H54 (cell line): ENCODE results near the gene NAP1L1.
A peak's percentile ranks its signal among the peaks of the same experiment; 100 is the strongest.

ENCODE experiments used
- DNase-seq: peaks from one replicate; pipeline ENCODE4 v3.0.0; 2011; ENCODE audit warnings: low spot score, mixed read lengths; ENCODE audit not compliant: insufficient read length
- FAIRE-seq: peaks from 3 replicates; lab custom pipeline; 2011; peaks lifted over from hg19 to GRCh38; lab: Jason Lieb, UNC
- POLR2A ChIP-seq: IDR thresholded peaks from 2 replicates; pipeline ENCODE4 v1.6.1; 2011; ENCODE audit warnings: low read depth, mild to moderate bottlenecking, low read length

NAP1L1 gene

DNA sequence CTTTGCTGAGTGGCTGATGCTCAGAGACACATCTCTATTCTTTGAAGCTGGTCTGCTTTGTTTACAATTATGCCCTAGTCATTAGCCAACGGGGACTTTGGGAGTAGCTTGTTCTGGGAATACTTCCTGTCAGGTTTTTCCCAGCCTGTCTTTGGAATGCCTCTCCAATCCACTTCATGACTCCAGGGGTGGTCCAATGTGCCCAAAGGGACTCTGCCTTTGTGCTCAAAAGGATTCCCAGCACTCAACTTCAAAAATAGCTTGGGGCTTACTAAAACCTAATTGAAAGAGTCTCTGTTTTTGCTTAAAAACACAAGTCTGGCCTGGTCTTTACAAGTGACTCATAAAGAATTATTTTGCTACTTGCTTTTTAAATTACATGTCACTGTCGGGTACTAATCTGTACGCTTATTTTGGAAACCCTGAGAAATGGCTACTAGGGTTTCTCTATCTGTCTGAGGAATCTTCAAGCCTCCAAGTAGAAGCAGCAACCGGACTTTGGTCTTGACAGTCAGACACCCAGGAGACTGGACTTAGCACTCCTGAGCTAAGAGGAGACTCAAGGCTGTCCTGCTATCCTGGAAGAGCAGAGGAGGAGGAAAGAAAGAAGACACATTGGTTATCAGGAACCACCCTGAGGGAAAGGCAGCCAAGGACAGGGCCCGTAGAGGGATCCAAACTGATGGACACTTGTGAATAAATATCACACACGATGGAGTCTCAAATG, 73.6 kb downstream of the NAP1L1 start:
- no peak for TF ChIP-seq POLR2A
- DNase-seq (no peak), FAIRE-seq (no peak)

DNA sequence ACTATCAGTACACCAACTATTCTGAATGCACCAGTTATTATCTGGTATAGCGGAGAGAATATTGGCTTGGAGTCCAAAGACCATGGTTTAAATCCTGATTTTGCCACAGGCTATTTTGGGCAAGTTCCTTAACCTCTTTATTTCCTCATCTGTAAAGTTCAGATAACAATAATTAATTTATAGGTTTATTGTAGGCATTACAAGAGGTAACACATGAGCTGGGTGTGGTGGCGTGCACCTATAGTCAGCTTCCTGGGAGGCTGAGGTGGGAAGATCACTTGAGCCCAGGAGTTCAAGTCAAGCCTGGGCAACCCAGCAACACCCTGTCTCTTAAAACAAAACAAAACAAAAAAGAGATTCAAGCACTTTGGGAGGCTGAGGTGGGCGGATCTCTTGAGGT, 76.1 kb downstream of the NAP1L1 start:
- DNase-seq (no peak), FAIRE-seq (no peak)
- no peak for TF ChIP-seq POLR2A

DNA sequence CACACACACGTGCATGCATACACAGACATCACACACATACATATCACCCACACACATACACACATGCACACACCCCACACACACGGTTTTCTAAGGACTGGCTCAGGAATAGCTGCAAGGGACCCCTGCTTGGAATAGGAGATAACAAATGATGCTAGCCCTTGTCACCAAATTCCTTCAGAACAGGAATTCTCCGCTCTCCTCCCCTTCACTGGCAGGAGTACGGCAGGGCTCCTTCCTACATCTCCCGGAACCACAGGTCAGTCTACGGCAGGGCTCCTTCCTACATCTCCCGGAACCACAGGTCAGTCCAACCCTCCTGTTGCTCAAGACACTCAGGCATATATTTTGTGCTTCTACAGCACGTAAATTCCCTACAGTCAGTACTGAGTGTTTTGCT, 76.8 kb downstream of the NAP1L1 start:
- no peak for TF ChIP-seq POLR2A
- FAIRE-seq (no peak), DNase-seq (no peak)

DNA sequence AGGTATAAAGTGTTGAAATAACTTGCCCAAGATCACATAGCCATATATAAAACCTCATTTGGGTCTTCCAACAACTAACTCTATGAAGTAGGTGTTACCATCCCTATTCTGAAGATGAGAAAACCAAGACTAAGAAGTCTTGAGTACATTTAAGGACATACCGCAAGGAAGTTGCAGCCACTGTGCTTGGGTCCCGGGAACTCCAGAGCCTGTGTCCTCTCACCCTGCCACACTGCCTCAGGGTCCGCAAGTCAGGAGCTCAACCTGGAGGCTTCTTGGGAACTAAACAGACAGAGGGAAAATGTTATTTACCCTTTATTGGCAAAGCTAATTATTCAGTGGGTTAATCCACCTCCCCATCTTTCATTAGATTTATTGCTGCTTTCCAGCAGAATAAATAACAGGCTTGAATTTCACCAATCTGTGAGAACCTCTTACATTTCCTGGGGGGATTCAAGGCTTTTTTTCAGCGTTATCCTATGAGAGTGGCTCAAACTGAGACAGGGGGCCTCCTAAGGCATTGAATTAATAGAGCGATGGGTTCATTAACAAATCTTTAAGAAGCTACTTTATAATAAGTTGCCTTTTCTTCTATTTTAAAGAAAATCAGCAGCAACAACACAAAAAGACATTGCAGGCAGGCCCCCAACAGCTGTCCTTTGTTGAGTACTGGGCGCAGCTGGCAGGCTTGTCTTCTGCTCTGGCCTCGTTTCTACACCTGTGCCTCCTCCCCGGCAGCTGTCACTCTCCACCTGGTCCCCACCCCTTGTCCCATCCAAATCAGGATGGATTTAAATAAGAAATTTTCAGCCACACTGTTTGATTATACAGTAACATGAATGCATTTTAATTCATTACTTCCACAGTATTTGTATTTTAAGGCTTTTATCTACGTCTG, 78.2 kb downstream of the NAP1L1 start:
- DNase-seq: no peak
- TF ChIP-seq POLR2A: no peak
- no peak for FAIRE-seq

DNA sequence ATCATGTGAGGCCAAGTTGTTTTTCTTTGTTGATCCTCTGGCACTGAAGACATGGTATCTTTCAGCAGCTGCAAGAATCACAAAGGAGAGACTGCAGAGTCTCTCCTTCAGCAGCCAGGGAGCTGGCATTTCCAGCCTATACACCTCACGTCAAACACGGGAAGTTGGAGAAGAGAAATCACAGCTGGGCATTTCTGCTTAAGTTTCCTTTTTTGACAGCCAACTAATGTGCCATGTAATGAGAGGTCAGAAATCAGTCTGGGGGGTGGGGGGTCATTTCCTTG, 81.2 kb downstream of the NAP1L1 start:
- no peak for DNase-seq
- TF ChIP-seq POLR2A: no peak
- no peak for FAIRE-seq

DNA sequence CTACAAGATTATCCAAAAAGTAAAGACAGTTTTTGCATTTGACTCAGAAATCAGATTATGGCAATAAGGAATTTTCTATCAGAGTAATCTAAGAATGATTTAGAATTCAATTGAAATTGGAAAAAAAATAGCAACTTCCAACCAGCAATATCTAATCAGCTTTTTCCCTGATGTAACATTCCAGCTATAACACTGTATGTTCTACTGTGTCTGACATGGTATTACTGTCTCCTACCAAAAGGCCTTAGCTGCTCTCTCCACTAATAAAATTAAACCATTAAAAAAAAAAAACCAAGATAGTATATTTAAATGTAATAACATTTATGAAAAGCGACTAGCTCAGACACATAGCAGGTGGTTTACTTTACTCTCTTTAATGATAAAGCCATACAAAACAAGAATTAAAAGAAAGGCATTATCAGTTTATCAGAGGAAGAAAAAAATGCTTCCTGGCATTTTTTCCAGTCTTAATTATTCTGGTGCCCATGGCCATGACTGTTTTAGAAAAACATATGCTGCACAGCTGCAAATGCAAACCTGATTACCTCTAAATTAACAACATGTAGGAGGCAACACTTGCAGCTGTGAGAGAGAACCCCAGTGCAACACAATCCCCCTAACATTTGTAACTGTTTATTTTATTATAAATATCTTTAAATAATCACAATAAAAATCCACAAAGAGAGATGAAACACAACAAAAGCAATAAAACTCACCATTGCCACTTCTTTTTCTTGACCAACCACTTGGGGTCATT, 81.7 kb downstream of the NAP1L1 start:
- DNase-seq (no peak), FAIRE-seq (no peak)
- no peak for TF ChIP-seq POLR2A

DNA sequence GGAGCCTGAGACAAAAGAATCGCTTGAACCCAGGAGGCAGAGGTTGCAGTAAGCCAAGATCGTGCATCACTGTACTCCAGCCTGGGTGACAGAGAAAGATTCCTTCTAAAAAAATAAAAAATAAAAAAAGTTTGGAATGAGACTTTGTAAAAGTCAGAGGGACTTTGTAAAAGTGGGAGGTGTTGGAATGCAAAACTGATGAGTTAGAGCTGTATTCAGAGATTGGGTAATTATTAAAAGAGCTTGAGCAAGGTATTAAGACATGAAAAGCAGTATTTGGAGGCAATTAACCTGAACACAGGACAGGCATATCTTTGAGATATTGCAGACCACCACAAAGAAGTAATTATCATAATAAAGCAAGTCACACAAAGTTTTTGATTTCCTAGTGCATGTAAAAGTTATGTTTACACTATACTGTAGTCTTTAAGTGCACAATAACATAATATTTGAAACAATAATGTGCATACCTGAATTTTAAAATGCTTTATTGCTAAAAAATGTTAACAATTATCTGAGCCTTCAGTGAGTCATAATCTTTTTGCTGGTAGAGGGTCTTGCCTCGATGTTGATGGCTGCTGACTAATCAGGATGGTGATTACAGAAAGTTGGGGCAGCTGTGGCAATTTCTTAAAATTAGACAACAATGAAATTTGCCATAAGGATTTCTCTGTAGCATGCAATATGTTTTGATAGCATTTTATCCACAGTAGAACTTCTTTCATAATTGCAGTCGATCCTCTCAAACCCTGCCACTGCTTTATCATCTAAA, 86.0 kb downstream of the NAP1L1 start:
- FAIRE-seq (no peak), DNase-seq (no peak)
- TF ChIP-seq POLR2A: no peak

DNA sequence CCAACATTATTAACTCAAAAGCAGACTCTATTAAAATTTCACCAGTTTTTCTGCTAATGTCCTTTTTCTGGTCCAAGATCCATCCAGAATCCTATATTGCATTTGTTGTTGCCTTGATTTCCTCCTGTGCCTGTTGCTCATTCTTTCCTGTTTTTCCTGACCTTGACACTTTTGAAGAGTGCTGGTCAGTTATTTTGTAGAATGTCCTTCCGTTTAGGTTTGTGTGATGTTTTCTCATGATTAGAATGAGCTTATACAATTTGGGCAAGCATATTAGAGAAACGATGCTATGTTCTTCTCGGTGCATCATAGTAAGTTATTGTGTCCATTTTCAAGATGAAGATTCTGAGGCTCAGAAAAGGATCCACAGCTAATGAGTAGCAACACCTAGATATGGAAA, 86.8 kb downstream of the NAP1L1 start:
- FAIRE-seq (no peak), DNase-seq (no peak)
- TF ChIP-seq POLR2A: no peak

DNA sequence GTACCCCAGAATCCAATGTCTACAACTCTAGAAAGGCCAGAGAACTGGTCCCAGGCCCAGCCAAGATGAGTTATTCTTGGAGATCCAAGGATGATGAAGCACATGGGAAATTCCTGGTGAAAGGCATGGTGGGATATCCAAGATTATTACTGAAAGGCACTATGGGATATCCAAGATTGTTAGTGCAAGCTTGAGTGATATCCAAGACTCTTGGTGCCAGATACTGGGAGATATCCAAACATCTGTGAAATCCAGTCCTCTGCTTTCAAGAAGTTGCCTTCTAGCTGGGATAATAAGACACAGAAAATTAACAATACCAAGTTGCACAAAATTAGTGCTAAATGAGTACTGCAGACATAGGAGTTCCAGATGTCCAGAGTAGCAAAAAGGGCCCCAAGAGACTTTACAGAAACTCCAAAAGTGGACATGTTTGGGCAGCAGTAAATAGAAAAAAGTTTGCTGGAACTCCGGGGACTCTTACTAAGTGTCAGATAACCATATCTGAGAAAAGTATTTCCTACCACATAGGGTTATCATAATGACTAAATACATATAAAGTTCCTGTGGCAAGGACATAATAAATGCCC, 87.5 kb downstream of the NAP1L1 start:
- FAIRE-seq (no peak), DNase-seq (no peak)
- no peak for TF ChIP-seq POLR2A

DNA sequence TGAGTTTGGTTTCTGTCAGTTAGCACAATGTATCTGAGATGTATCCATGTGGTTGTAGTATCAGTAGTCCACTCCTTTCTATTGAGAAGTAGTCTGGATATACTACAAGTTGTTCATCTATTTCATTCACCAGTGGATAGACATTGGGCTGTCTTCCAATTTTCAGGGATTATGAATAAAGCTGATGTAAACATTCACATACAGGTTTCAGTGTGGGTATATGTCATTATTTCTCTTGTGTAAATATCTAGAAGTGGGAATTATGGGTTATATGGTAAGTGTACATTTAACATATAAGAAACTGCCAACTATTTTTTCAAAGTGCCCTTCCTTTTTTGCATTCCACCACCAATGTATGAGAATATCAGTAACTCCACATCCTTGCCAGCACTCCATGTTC, 88.8 kb downstream of the NAP1L1 start:
- TF ChIP-seq POLR2A: no peak
- DNase-seq (no peak), FAIRE-seq (no peak)

DNA sequence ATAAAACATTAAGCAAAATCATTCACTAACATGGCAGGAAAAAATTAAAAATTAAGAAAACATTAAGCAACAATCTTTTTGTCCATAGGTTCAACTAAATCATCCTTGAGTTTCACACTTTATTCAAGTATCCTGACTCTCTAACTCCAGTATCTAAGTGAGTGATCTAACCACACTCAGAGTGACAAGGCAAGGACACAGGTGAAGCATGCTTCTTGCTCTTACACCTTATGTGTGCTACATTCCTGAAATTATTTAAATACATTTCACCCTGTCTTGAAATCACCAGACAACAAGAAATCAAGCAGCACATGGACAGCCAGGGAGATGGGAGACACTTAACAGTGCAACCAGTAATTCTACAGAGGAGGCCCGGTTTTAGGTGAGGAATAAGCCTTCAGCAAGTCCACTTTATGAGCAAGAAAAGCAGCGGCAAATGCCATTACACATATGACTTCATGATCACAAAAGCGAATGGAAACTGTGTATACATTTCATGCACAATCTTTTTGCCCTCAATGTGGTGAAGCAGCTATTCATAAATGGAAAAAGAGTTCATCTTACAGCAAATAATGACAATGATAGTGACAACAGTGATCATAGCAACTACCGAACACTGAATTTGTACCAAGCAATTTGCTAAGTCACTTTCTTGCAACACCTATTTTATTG, 90.3 kb downstream of the NAP1L1 start:
- FAIRE-seq: peak; percentile 58
- DNase-seq: no peak
- no peak for TF ChIP-seq POLR2A

DNA sequence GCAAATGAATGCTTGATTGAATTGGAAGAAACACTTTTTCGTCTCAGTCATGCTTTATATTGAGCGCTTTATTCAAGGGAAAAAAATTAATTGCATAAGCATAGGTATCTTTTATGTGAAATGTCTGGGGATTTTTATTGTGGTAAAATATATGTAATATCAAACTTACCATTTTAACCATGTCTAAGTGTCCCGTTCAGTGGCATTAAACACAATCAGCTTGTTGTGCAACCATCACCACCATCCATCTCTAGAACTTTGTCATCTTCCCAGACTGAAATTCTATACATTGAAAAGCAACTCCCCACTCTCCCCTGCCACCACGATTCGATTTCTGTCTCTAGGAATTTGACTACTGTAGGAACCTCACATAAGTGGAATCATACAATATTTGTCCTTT, 92.7 kb downstream of the NAP1L1 start:
- no peak for FAIRE-seq
- no peak for TF ChIP-seq POLR2A
- DNase-seq: no peak
